Chondrocyte (in vitro differentiated cells): ENCODE measurements around the gene JAG2. TPM values are rescaled to one million over a fixed set of nuclear protein-coding genes. Genes with fewer than 3 reads are reported as not detected.

Experiments
- DNase-seq: peaks from one replicate; pipeline ENCODE4 v3.0.0; 2021; ENCODE audit warnings: mixed read lengths, low spot score
- H3K27ac Mint-ChIP-seq: one replicate; pipeline ENCODE4 v1.8.0; 2021; ENCODE audit warnings: mild to moderate bottlenecking, moderate library complexity, mixed read lengths; ENCODE audit not compliant: unreplicated experiment
- H3K27me3 Mint-ChIP-seq: 2 replicates; pipeline ENCODE4 v1.8.0; 2021; ENCODE audit warnings: low read depth, mixed read lengths
- H3K36me3 Mint-ChIP-seq: 2 replicates; pipeline ENCODE4 v1.8.0; 2021; ENCODE audit warnings: low read depth, mixed read lengths
- H3K4me1 Mint-ChIP-seq: 2 replicates; pipeline ENCODE4 v1.8.0; 2021; ENCODE audit warnings: low read depth, mild to moderate bottlenecking, mixed read lengths
- H3K4me3 Mint-ChIP-seq: one replicate; pipeline ENCODE4 v1.8.0; 2021; ENCODE audit warnings: mild to moderate bottlenecking, moderate library complexity, mixed read lengths; ENCODE audit not compliant: unreplicated experiment
- H3K9me3 Mint-ChIP-seq: 2 replicates; pipeline ENCODE4 v1.8.0; 2021; ENCODE audit warnings: low read depth, mixed read lengths
- CTCF ChIP-seq: fragments of 200-600 bp; sonication (generic); IDR thresholded peaks from 2 replicates; pipeline ENCODE4 v1.5.0; 2021; ENCODE audit warnings: antibody characterized with exemption, mild to moderate bottlenecking, moderate library complexity
- total RNA-seq: library from RNA; stranded (reverse); gene quantifications from 3 replicates; pipeline ENCODE4 v1.2.1, GENCODE V29; 2021

Gene JAG2
- total RNA-seq, 1 donor from 2014 or later: 18.2 TPM

GRCh38 chr14:105180592-105181548, 12.3 kb upstream of the JAG2 start, which contains the start of gene NUDT14:
TSS of gene NUDT14 (minus strand) at chr14:105181312. CDS start at chr14:105181209, 103 bp downstream.
- peak within 1 kb of the TSS; percentile 69 for H3K4me3 Mint-ChIP-seq
- H3K36me3 Mint-ChIP-seq: no peaks in the 10 kb centered on the region
- TF ChIP-seq CTCF: peak; percentile 13
- DNase-seq: no peak
- H3K9me3 Mint-ChIP-seq: no peaks in the 10 kb centered on the region
- H3K27me3 Mint-ChIP-seq: no peaks in the 10 kb centered on the region
- no peak within 1 kb of the TSS for H3K27ac Mint-ChIP-seq
- H3K4me1 Mint-ChIP-seq: peaks cover 9% of the 10 kb centered on the region

- Mint-ChIP-seq H3K27ac (no peak overlapping the region), H3K36me3 (no peaks in the 10 kb centered on the region), H3K4me1 (peaks cover 9% of the 10 kb centered on the region), H3K27me3 (no peaks in the 10 kb centered on the region), H3K4me3 (no peak overlapping the region), H3K9me3 (no peaks in the 10 kb centered on the region)
- DNase-seq: no peak
- no peak for TF ChIP-seq CTCF
Observed at GRCh38 chr14:105179191-105179590, 10.6 kb upstream of the JAG2 start.

- DNase-seq: no peak
- no peak for TF ChIP-seq CTCF
- Mint-ChIP-seq H3K27me3 (no peaks in the 10 kb centered on the region), H3K9me3 (no peaks in the 10 kb centered on the region), H3K36me3 (no peaks in the 10 kb centered on the region), H3K4me3 (no peak overlapping the region), H3K4me1 (peaks cover 9% of the 10 kb centered on the region), H3K27ac (no peak overlapping the region)
Observed at GRCh38 chr14:105178868-105179140, 10.2 kb upstream of the JAG2 start.

GRCh38 chr14:105178069-105178867, 9.7 kb upstream of the JAG2 start:
- Mint-ChIP-seq H3K27ac (no peak overlapping the region), H3K36me3 (no peaks in the 10 kb centered on the region), H3K4me1 (peaks cover 9% of the 10 kb centered on the region), H3K4me3 (no peak overlapping the region), H3K9me3 (no peaks in the 10 kb centered on the region), H3K27me3 (no peaks in the 10 kb centered on the region)
- no peak for DNase-seq
- no peak for TF ChIP-seq CTCF

GRCh38 chr14:105177082-105177481, 8.5 kb upstream of the JAG2 start:
- Mint-ChIP-seq H3K9me3 (no peaks in the 10 kb centered on the region), H3K36me3 (no peaks in the 10 kb centered on the region), H3K4me1 (peaks cover 9% of the 10 kb centered on the region), H3K27ac (no peak overlapping the region), H3K27me3 (no peaks in the 10 kb centered on the region), H3K4me3 (no peak overlapping the region)
- no peak for DNase-seq
- TF ChIP-seq CTCF: no peak
